ENCODE measurements around the gene RAB17. TPM values are rescaled to one million over a fixed set of nuclear protein-coding genes. Genes with fewer than 3 reads are reported as not detected.

RAB17 gene
- polyA plus RNA-seq, 1 donor, result 164 TPM

- H3K27ac ChIP-seq (ENCODE audit: low read length), result no peak overlapping the region
- peak in 1 of 2 donors; percentile 6 for DNase-seq
- H3K4me1 ChIP-seq (ENCODE audit: control insufficient read depth, insufficient read depth, low read length), result no peaks in the 10 kb centered on the region
- H3K9me3 ChIP-seq (ENCODE audit: control insufficient read depth, low read depth, low read length), result no peaks in the 10 kb centered on the region
- H3K36me3 ChIP-seq (ENCODE audit: control insufficient read depth, insufficient read depth, low read length), result no peaks in the 10 kb centered on the region
- H3K27me3 ChIP-seq (ENCODE audit: control insufficient read depth, insufficient read depth, low read length), result peaks cover 29% of the 10 kb centered on the region
- WGBS (ENCODE audit: insufficient coverage, low lambda C conversion rate), result 60% methylated on average over 1 of the region's 10 CpGs
- no peak overlapping the region for H3K4me3 ChIP-seq (ENCODE audit: low read length)
Observed at GRCh38 chr2:237625216-237625705, 34.7 kb upstream of the RAB17 start.

GRCh38 chr2:237624565-237624964 is 34.0 kb upstream of the RAB17 start:
- DNase-seq, result no peak
- WGBS (ENCODE audit: insufficient coverage, low lambda C conversion rate), result no CpG with 5 or more reads among the region's 6 CpGs
- H3K27me3 ChIP-seq (ENCODE audit: control insufficient read depth, insufficient read depth, low read length), result peaks cover 26% of the 10 kb centered on the region
- no peaks in the 10 kb centered on the region for H3K36me3 ChIP-seq (ENCODE audit: control insufficient read depth, insufficient read depth, low read length)
- H3K4me3 ChIP-seq (ENCODE audit: low read length), result no peak overlapping the region
- H3K9me3 ChIP-seq (ENCODE audit: control insufficient read depth, low read depth, low read length), result no peaks in the 10 kb centered on the region
- no peaks in the 10 kb centered on the region for H3K4me1 ChIP-seq (ENCODE audit: control insufficient read depth, insufficient read depth, low read length)
- H3K27ac ChIP-seq (ENCODE audit: low read length), result no peak overlapping the region

- no peaks in the 10 kb centered on the region for H3K36me3 ChIP-seq (ENCODE audit: control insufficient read depth, insufficient read depth, low read length)
- H3K4me1 ChIP-seq (ENCODE audit: control insufficient read depth, insufficient read depth, low read length), result no peaks in the 10 kb centered on the region
- DNase-seq, result no peak
- H3K27ac ChIP-seq (ENCODE audit: low read length), result no peak overlapping the region
- H3K9me3 ChIP-seq (ENCODE audit: control insufficient read depth, low read depth, low read length), result no peaks in the 10 kb centered on the region
- peaks cover 20% of the 10 kb centered on the region for H3K27me3 ChIP-seq (ENCODE audit: control insufficient read depth, insufficient read depth, low read length)
- no peak overlapping the region for H3K4me3 ChIP-seq (ENCODE audit: low read length)
- 100% methylated on average over 2 of the region's 13 CpGs for WGBS (ENCODE audit: insufficient coverage, low lambda C conversion rate)
Observed at GRCh38 chr2:237623428-237624403, 33.2 kb upstream of the RAB17 start.

GRCh38 chr2:237618449-237618848 is 27.9 kb upstream of the RAB17 start:
- no CpG with 5 or more reads among the region's 2 CpGs for WGBS (ENCODE audit: insufficient coverage, low lambda C conversion rate)
- H3K36me3 ChIP-seq (ENCODE audit: control insufficient read depth, insufficient read depth, low read length), result no peaks in the 10 kb centered on the region
- H3K27ac ChIP-seq (ENCODE audit: low read length), result no peak overlapping the region
- no peaks in the 10 kb centered on the region for H3K9me3 ChIP-seq (ENCODE audit: control insufficient read depth, low read depth, low read length)
- no peak for DNase-seq
- H3K4me1 ChIP-seq (ENCODE audit: control insufficient read depth, insufficient read depth, low read length), result peaks cover 31% of the 10 kb centered on the region
- H3K27me3 ChIP-seq (ENCODE audit: control insufficient read depth, insufficient read depth, low read length), result peaks cover 8% of the 10 kb centered on the region
- no peak overlapping the region for H3K4me3 ChIP-seq (ENCODE audit: low read length)

- H3K36me3 ChIP-seq (ENCODE audit: control insufficient read depth, insufficient read depth, low read length), result no peaks in the 10 kb centered on the region
- no peak for DNase-seq
- H3K27me3 ChIP-seq (ENCODE audit: control insufficient read depth, insufficient read depth, low read length), result peaks cover 8% of the 10 kb centered on the region
- no peak overlapping the region for H3K27ac ChIP-seq (ENCODE audit: low read length)
- H3K4me3 ChIP-seq (ENCODE audit: low read length), result no peak overlapping the region
- WGBS (ENCODE audit: insufficient coverage, low lambda C conversion rate), result no CpG with 5 or more reads among the region's 4 CpGs
- peaks cover 31% of the 10 kb centered on the region for H3K4me1 ChIP-seq (ENCODE audit: control insufficient read depth, insufficient read depth, low read length)
- H3K9me3 ChIP-seq (ENCODE audit: control insufficient read depth, low read depth, low read length), result no peaks in the 10 kb centered on the region
Observed at GRCh38 chr2:237617587-237617982, 27.1 kb upstream of the RAB17 start.

GRCh38 chr2:237616734-237617586 is 26.4 kb upstream of the RAB17 start:
- no peaks in the 10 kb centered on the region for H3K36me3 ChIP-seq (ENCODE audit: control insufficient read depth, insufficient read depth, low read length)
- peaks cover 31% of the 10 kb centered on the region for H3K4me1 ChIP-seq (ENCODE audit: control insufficient read depth, insufficient read depth, low read length)
- peaks cover 8% of the 10 kb centered on the region for H3K27me3 ChIP-seq (ENCODE audit: control insufficient read depth, insufficient read depth, low read length)
- H3K4me3 ChIP-seq (ENCODE audit: low read length), result no peak overlapping the region
- DNase-seq, result peak in 1 of 2 donors; percentile 26
- peak overlapping the region; percentile 16 for H3K27ac ChIP-seq (ENCODE audit: low read length)
- no peaks in the 10 kb centered on the region for H3K9me3 ChIP-seq (ENCODE audit: control insufficient read depth, low read depth, low read length)
- WGBS (ENCODE audit: insufficient coverage, low lambda C conversion rate), result 69% methylated on average over 3 of the region's 15 CpGs

GRCh38 chr2:237616373-237616733 is 25.8 kb upstream of the RAB17 start:
- DNase-seq, result no peak
- Histone ChIP-seq H3K4me3 (ENCODE audit: low read length) (no peak overlapping the region), H3K4me1 (ENCODE audit: control insufficient read depth, insufficient read depth, low read length) (peaks cover 31% of the 10 kb centered on the region), H3K36me3 (ENCODE audit: control insufficient read depth, insufficient read depth, low read length) (no peaks in the 10 kb centered on the region), H3K27me3 (ENCODE audit: control insufficient read depth, insufficient read depth, low read length) (peaks cover 8% of the 10 kb centered on the region), H3K27ac (ENCODE audit: low read length) (peak overlapping the region; percentile 50), H3K9me3 (ENCODE audit: control insufficient read depth, low read depth, low read length) (no peaks in the 10 kb centered on the region)
- WGBS (ENCODE audit: insufficient coverage, low lambda C conversion rate), result no CpG with 5 or more reads among the region's 3 CpGs

GRCh38 chr2:237615631-237616249 is 25.2 kb upstream of the RAB17 start:
- WGBS (ENCODE audit: insufficient coverage, low lambda C conversion rate), result no CpG with 5 or more reads among the region's 4 CpGs
- H3K9me3 ChIP-seq (ENCODE audit: control insufficient read depth, low read depth, low read length), result no peaks in the 10 kb centered on the region
- peak overlapping the region; percentile 50 for H3K27ac ChIP-seq (ENCODE audit: low read length)
- DNase-seq, result no peak
- H3K4me1 ChIP-seq (ENCODE audit: control insufficient read depth, insufficient read depth, low read length), result peaks cover 31% of the 10 kb centered on the region
- H3K36me3 ChIP-seq (ENCODE audit: control insufficient read depth, insufficient read depth, low read length), result no peaks in the 10 kb centered on the region
- H3K4me3 ChIP-seq (ENCODE audit: low read length), result no peak overlapping the region
- peaks cover 8% of the 10 kb centered on the region for H3K27me3 ChIP-seq (ENCODE audit: control insufficient read depth, insufficient read depth, low read length)

- WGBS (ENCODE audit: insufficient coverage, low lambda C conversion rate), result no CpG with 5 or more reads among the region's 9 CpGs
- Histone ChIP-seq H3K9me3 (ENCODE audit: control insufficient read depth, low read depth, low read length) (no peaks in the 10 kb centered on the region), H3K27ac (ENCODE audit: low read length) (peak overlapping the region; percentile 62), H3K4me3 (ENCODE audit: low read length) (no peak overlapping the region), H3K4me1 (ENCODE audit: control insufficient read depth, insufficient read depth, low read length) (peaks cover 31% of the 10 kb centered on the region), H3K36me3 (ENCODE audit: control insufficient read depth, insufficient read depth, low read length) (no peaks in the 10 kb centered on the region), H3K27me3 (ENCODE audit: control insufficient read depth, insufficient read depth, low read length) (peaks cover 8% of the 10 kb centered on the region)
- peak; percentile 70 for DNase-seq
Observed at GRCh38 chr2:237614151-237614720, 23.7 kb upstream of the RAB17 start.

GRCh38 chr2:237613679-237614078 is 23.1 kb upstream of the RAB17 start:
- Histone ChIP-seq H3K9me3 (ENCODE audit: control insufficient read depth, low read depth, low read length) (no peaks in the 10 kb centered on the region), H3K4me3 (ENCODE audit: low read length) (no peak overlapping the region), H3K4me1 (ENCODE audit: control insufficient read depth, insufficient read depth, low read length) (peaks cover 31% of the 10 kb centered on the region), H3K27ac (ENCODE audit: low read length) (peak overlapping the region; percentile 62), H3K27me3 (ENCODE audit: control insufficient read depth, insufficient read depth, low read length) (peaks cover 8% of the 10 kb centered on the region), H3K36me3 (ENCODE audit: control insufficient read depth, insufficient read depth, low read length) (no peaks in the 10 kb centered on the region)
- DNase-seq, result no peak
